Stimulated activated CD8-positive, alpha-beta memory T cell treated with anti-CD3 and anti-CD28 coated beads, Interleukin-15, amount 100 ng/mL, for 48 hours (primary cell): ENCODE results near the gene ENPP5.

Experiments
- DNase-seq, 2 donors: peaks; one replicate each; pipeline ENCODE4 v3.0.0-alpha.2; 2020; ENCODE audit warnings: low read depth in 2 of 2

ENPP5 gene, protein sequence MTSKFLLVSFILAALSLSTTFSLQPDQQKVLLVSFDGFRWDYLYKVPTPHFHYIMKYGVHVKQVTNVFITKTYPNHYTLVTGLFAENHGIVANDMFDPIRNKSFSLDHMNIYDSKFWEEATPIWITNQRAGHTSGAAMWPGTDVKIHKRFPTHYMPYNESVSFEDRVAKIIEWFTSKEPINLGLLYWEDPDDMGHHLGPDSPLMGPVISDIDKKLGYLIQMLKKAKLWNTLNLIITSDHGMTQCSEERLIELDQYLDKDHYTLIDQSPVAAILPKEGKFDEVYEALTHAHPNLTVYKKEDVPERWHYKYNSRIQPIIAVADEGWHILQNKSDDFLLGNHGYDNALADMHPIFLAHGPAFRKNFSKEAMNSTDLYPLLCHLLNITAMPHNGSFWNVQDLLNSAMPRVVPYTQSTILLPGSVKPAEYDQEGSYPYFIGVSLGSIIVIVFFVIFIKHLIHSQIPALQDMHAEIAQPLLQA

DNA sequence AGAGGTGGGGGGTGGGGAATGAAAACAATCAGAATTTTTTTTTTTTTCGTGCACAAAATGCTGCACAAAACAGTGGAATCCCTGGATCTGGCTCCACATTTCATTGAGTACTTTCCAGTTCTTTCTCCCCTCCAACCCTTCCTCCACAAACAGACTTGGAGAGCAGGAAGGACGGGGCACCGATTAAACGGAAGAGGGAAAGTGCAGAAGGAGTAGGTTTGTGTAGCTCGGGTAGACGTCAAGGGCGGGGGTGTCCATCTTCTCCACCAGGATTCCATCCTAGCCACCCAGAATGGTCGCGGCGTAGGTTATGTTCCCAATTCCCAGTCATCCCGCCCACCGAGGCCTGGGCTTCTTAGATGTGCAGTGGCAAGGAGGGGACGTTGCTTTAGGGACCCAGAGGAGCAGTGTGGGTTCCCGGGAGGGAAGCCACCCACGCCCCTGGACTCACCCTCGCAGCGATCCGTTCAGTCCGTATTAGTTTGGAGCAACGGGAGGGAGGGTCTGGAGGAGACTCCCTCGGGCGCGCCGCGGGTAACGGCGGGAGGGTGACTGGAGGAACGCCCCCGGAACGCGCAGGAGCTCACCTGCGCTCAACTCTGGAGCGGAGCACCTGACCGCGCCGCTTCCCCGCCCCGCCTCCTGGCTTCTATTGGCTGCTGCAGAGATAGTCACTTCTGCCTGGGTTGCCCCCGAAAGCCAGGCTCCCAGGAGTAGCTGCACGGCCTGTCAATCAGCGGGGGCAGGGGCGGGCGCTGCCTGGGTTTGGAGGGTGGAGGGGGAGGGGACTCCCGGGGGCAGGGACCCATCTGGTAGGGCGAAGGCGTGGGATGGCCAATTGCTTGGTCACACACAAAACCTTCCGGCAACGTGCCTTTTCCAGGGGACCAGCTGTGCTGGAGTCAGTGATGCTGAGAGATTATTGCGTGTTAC, at the start of gene ENPP5:
TSS of gene ENPP5 (minus strand) at position 624 of the 933 bp plus-strand sequence. CDS start 2,718 bp downstream, outside the sequence.
- peak; percentile 67 to 69 for DNase-seq

DNA sequence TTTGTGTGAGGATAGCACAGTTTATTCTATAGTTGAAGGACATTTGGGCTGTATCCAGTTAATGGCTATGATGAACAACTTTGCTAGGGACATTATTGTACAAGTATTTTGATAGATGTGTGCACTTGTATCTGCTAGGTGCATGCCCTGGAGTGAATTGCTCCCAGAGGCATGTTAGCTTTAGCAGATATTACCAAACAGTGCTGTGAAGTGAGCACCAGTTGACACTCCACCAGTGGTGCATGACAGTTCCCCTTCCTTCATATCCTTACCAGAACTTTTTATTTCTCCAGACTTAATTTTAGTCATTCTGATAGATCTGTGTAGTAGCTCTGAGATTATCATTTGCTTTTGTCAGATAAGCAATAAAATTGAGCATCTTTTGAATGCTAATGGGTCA, 48.9 kb upstream of the ENPP5 start:
- no peak for DNase-seq

DNA sequence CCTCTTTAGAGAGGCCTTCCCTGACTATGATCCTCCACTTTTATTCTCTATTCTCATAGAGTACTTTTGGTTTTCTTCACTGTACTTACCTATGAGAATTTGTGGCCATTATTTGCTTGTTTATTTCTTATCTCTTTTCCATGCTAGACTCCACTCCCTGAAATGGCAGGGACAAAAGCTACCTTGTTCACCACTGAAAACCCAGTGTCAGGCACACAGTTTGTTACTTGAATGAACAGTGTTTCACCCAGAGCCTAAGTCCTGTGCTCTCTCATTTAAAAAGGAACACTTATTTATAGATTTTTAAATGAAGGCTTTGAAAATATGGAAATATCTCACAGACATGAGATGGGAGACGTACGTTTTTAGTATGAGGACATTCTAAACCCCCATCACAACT, 47.7 kb upstream of the ENPP5 start:
- DNase-seq, result no peak

DNA sequence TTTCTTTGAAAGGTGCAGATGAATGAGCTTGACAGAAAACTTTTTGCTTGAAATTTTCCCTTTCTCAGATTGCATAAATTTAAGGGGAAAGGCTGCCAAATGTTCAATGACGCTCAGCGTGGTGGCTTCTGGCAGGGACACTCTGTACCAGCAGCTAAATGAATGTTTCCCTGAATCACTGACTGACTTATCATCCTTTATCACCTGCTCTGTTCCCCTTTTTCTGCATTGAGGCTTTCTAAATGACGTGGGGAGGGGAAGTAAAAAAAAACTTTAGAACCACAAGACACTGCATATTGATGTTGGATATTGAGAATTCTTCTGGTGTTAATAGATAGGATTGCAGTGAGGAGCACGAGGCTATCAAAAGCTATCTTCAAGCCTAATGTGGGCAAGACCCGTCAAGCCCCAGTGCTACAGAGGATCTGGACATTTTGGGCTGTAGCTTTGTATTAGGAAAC, 46.9 kb upstream of the ENPP5 start:
- DNase-seq, result peak in 1 of 2 donors; percentile 7

DNA sequence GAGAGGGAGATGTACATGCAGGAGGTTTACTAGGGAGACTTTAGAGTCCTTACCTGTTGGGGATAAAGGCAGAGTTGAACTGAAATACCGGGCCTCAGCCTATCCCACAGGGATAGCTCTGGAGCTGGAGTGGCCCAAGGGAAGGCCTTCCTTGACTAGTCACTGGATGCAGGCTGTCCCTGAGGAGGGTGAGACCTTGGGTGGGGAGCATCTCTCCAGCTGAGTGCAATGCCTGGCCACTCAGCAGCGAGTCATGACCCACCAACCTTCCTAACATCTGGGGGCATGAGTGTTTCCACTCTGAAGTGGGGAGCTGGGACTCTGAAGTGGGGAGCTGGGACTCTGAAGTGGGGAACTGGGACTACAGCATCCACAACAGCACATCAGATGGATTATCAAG, 46.1 kb upstream of the ENPP5 start:
- DNase-seq, result no peak

DNA sequence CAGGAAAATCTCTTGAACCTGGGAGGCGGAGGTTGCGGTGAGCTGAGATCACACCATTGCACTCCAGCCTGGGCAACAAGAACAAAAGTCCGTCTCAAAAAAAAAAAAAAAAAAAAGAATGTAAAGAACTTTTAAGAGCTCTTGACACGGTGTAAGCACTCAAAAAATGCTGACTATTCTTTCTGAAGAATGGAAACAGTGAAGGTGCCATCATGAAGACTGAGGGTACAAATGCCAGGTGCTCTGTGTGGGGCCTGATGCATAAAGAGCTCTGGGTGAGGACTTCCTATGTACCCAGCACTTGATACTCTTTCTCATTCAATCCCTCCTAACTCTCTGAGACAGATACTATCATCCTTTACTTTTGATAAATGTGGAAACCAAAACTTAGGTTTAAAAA, 45.0 kb upstream of the ENPP5 start:
- no peak for DNase-seq

DNA sequence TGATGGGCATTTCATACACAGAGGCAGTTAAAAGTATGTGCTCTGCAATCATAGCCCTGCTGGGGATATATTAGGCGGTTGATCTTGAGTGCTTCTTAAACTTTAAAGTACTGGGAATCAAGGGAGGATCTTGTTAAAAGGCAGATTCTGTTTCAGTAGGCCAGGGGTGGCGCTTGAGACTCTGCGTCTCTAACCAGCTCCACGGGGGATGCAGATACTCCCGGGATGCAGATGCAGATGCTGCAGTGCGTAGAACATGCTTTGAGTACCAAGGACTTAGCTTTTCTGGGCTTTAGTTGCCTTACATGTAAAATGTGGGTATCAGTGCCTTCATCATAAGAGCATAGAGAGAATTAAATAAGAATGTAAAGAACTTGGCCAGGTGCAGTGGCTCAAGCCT, 44.4 kb upstream of the ENPP5 start:
- DNase-seq, result no peak

DNA sequence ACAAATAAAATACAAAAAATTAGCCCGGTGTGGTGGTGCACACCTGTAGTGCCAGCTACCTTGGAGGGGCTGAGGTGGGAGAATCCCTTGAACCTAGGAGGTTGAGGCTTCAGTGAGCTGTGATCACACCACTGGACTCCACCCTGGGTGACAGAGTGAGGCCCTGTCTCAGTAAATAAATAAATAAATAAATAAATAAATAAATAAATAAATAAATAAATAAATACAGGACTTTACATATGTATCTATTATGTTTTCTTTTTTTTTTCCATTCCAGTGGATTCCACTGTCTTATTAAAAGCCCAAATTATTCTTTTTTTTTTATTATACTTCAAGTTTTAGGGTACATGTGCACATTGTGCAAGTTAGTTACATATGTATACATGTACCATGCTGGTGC, 41.1 kb upstream of the ENPP5 start:
- DNase-seq, result no peak

DNA sequence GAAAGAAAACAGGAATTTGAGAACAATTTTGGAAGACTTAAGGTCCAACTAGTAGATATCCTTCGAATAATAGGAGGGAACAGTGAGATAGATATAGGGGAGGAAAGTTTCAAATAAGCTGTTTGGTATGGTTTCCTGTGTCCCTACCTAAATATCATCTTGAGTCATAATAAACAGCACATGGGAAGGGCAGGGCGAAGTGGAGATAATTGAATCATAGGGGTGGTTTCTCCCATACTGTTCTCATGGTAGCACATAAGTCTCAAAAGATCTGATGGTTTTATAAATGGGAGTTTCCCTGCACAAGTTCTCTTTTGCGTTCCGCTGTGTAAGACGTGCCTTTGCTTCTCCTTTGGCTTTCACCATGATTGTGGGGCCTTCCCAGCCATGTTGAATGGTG, 39.5 kb upstream of the ENPP5 start:
- DNase-seq, result no peak

DNA sequence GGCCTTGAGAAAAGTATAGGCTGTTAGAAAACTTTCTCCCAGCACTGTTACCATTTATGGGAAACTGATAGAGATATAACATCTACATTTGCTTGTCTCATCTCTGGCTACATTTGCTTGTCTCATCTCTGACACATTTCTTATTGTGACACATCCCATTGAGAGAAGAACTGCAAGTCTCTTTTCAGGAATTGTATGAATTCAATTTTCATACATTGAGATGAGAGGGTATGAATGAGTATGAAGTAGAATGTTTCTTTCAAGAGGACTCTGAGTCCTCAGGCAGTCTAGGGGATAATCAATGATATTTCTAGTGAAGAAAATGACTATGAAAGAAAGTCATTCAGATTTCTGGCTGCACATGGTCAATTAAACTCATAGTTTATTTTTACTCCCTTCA, 37.5 kb upstream of the ENPP5 start:
- no peak for DNase-seq

DNA sequence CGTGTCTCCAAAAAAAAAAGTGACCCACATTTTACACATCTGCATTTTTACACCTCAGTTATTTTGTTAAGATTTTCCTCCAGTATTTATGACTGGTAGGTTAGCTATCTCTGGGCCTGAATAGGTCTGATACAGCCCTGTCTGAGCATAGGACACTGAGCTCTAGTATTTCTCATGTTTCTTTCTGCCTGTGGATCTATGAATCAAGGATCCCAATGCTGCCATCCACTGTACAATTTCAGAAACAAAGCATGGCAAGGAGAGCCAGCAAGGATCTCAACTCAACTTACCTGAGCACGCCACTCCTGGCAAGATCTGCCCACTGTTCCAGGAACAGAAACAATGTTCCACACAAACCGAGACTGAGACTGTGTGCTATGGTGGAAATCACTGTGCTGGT, 36.4 kb upstream of the ENPP5 start:
- DNase-seq, result no peak

DNA sequence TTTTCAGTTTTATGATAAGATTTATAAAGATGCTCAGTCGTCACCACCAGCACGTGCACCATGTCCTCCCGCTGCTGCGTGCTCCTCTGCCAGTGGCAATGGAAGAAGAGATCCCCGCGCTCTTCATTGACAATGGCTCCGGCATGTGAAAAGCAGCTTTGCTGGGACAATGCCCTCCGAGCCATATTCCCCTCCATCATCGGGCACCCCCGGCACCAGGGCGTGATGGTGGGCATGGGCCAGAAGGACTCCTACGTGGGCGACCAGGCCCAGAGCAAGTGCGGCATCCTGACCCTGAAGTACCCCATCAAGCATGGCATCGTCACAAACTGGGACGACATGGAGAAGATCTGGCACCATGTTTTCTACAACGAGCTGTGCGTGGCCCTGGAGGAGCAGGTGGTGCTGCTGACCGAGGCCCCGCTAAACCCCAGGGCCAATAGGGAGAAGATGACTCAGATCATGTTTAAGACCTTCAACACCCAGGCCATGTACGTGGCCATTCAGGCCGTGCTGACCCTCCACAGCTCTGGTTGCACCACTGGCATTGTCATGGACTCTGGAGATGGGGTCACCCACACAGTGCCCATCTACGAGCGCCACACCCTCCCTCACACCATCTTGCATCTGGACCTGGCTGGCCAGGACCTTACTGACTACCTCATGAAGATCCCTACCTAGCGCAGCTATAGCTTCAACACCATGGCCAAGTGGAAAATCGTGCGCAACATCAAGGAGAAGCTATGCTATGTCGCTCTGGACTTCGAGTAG, 34.3 kb upstream of the ENPP5 start:
- DNase-seq, result no peak

DNA sequence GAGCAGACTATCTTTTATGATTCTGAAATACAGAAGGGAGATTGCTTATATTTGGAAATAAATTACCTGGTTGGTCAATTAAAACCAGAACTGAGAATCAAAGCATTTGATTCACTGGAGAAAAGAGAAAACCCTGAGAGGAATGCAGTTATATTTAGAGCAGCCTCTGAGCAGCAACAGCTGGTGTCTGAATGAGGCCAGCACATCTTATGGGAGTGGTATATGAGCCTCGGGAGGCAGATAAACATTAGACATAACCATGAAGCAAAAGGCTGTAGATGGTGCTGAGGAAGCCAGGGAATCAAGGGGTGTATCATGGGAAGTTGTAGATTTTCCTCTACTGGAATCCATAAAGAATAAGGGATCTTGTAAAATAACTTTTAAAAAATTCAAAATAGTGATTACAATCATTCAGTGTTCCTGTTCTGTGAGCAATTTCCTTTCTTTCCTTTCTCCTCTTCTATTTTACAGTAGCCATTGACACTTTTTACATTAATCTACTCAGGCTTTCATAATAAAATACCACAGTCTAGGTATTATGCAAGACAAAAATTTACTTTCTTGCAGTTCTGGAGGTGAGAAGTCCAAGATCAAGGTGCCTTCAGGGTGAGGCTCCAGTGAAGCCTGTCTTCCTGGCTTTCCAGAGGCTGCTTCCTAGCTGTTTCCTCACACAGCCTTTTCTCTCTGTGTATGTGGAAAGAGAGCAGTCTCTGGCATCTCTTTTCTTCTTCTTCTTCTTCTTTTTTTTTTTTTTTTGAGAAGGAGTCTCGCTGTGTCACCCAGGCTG, 32.8 kb upstream of the ENPP5 start:
- DNase-seq, result no peak

DNA sequence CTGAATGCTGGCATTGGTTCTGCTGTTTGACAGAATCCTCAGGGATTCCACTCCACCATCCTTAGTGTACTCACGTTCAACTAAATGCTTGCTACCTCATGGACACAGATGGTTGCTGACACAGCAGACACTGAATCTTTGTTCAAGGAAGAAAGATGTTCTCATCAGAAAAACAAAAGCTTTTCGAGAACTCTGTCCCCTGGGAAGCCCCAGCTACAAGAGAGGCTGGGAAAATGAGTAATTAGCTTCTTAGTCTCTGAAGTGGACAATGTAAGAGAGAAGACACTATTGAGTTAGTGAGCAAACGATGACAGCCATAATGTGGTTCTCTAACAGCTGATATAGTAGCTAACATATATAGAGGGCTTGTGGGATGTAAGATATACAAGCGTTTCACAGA, 30.9 kb upstream of the ENPP5 start:
- no peak for DNase-seq

DNA sequence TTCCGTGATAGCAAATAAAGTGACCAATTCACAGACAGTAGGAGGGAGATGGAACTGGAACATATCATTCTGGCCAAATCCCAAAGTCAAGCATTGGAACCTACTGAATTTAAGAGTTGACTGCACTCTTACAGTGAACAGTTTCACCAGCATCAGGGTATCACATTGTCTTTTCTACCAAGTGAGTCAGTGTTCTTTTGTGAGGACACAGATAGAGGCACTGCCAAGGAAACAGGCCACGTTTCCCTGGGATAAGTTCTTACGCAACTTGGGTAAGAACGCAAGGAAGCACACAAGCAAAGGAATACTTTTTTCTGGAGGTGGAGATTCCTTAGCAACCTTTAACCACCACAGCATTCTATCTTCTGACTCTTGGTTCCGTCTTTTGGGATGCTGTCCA, 28.6 kb upstream of the ENPP5 start:
- DNase-seq, result no peak

DNA sequence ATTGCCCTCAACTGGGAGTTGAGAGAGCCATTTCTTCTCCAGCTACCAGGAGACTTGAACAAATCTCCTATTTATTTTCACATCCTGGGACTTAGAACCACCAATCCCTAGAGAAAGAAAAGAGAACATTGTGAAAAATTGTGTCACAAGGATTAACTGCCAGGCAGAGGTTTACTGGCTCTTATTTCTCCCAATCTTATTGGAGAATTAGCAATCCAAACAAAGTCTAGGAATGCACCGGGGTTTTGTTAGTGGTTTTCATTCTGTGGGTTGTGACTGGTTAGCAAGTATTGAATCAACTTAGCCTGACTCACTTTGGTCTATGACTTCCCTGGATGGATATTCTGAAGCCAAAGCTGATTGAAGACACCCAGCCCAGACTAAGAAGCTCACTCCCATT, 21.2 kb upstream of the ENPP5 start:
- no peak for DNase-seq

DNA sequence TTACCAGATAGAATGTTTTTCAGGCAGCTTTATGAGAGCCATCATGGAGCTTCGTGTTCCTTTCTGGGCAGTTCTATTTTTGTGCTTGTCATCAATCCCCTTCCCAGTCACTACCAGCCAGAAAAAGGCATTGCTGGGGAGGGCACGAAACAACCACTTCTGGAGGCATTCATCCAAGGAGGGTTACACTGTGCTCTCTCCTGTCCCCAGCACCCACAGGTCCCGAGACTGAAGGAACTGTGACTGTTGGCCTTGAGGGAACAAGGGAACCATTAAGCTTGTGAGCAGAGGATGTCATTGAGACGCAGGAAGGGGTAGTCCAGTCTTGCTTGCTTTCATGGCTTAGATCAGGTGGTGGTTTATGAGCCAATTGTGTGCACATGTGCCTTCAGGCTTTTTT, 20.1 kb upstream of the ENPP5 start:
- no peak for DNase-seq

DNA sequence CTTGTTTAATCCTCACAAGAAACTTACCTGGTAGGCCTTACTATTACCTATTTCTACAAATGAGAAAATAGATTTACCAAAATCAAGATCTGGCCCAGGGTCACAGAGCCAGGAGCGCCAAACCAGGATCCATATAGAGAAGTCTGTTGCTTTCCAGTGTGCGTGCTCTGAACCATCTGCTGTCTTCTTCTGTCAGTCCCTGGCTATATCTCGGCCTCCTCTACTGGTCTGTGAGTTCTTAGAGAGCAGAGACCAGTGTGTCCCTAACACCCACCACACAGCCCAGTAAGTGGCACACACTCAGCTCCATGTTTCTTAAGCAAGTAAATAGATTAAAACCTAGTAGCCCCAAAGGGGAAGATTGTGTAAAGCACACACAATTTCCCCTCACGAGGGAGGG, 18.9 kb upstream of the ENPP5 start:
- DNase-seq, result no peak

DNA sequence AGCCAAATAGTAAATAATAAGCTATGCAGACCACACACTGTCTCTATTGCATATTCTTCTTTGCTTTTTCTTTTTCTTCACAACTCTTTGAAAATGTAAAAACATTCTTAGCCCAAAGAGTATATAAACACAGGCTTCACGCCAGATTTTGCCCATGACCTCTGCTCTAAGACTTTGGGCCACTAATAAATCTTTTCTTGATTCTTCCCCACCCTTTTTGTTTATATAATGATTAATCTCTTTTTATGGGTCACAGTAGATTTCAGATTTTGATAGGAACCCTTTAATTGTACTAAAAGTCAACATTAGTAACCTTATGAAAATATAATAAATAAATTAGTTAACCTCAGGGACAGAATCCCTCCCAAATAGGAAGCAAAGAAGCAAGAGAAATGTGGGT, 15.8 kb upstream of the ENPP5 start:
- no peak for DNase-seq

DNA sequence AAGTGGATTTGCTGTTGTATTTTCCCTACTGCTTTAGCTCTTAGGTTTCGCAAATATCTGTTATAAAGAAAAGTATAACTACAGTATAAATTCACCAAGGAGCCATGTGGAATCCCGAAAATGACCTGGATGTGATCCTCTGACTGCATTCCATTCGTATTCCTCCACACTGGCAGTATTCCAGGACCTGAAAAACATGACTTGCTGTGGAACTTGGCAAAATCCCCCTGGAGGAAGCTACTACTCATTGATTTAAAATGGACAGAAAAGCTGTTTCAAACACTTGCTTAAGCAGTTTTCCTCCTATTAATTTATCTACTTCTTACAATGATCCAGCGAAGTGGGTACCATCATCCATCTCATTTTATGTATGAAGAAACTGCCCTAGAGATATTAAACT, 13.3 kb upstream of the ENPP5 start:
- no peak for DNase-seq

DNA sequence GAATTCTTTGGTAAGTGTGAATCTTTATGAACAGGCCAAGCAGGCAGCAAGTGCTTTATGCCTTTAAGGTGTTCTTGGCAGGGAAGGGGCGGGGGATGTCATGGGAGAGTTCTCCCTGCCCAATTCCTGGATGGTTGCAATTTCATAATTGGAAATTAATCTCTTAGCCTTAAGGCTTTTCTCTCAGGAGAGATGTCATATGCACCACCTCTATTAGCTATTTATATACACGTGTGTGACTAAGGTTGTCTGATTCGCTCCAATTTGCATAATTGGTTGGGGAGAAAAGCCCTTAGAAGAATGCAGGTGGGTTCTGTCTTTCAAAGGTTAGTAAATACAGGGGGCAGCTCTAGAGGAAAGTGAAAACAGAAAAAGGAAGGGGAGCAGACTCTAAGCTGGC, 5.2 kb upstream of the ENPP5 start:
- no peak for DNase-seq
